Adrenal gland (tissue), 5 donors: ENCODE measurements around the gene PHC1.

Experiments used
- CTCF ChIP-seq, 6 experiments: fragments of 450-650 bp in 4 of 6; fragments of 200-600 bp in 2 of 6; sonication (generic) in 1 of 6; IDR thresholded peaks; 1 replicate in 5 of 6; 2 replicates in 1 of 6; pipeline versions ENCODE4 v1.5.1 to v1.8.0; 2016 to 2021; ENCODE audit warnings: antibody characterized with exemption in 6 of 6, mild to moderate bottlenecking in 2 of 6, moderate library complexity in 1 of 6
- POLR2A ChIP-seq, 2 donors: fragments of 450-650 bp; IDR thresholded peaks; one replicate each; pipeline ENCODE4 v1.6.1; 2017; ENCODE audit warnings: antibody characterized with exemption in 2 of 2, mild to moderate bottlenecking in 2 of 2, moderate library complexity in 1 of 2
- donor health status: DM: no; HTN: no; CAD: no.

DNA sequence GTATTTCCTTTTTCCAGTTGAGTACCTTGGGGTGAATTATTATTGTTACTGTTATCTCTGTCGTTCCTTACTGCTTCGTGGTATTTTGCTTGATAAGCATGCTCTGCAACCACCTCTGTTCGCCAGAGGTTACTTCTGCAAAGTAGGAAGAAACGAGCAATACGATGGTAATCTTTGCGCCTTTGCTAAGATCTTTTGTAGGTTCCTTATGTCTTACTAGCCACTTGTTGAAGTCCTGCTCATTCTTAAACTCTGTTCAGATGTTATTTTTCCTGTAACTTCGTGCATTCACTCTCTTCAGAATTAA, 35.9 kb downstream of the PHC1 start:
- TF ChIP-seq CTCF (IDR thresholded peaks at IDR 0.05) (no peak), POLR2A (IDR thresholded peaks at IDR 0.05) (no peak)
